ENCODE results near the gene SLC44A5.

GRCh38 chr1:75188892-75189291, 422.0 kb downstream of the SLC44A5 start:
- TF ChIP-seq CTCF (IDR thresholded peaks at IDR 0.05) (no peak), POLR2A (IDR thresholded peaks at IDR 0.05) (no peak)
